H9 (cell line): Measurements from ENCODE around the gene ACTN1. TPM values are rescaled to one million over a fixed set of nuclear protein-coding genes. Genes with fewer than 3 reads are reported as not detected.

Source experiments
- DNase-seq: peaks from one replicate; pipeline ENCODE4 v3.0.0-alpha.2; 2017
- H2AFZ ChIP-seq: one replicate; pipeline ENCODE4 v1.6.1; 2013; ENCODE audit warnings: mild to moderate bottlenecking, low read length, control low read depth, moderate library complexity
- H2AK5ac ChIP-seq: 2 replicates; pipeline ENCODE4 v1.6.1; 2013; ENCODE audit warnings: low read length, control low read depth, mixed read lengths; ENCODE audit not compliant: insufficient read length
- H2BK120ac ChIP-seq: one replicate; pipeline ENCODE4 v1.6.1; 2013; ENCODE audit warnings: low read depth, mild to moderate bottlenecking, low read length, control low read depth, inconsistent platforms; ENCODE audit not compliant: poor library complexity, severe bottlenecking
- H2BK12ac ChIP-seq: 2 replicates; pipeline ENCODE4 v1.6.1; 2013; ENCODE audit warnings: low read length, control low read depth, mixed read lengths, low read depth; ENCODE audit not compliant: insufficient read length
- H2BK15ac ChIP-seq: 2 replicates; pipeline ENCODE4 v1.6.1; 2013; ENCODE audit warnings: low read depth, low read length, control low read depth
- H2BK20ac ChIP-seq: one replicate; pipeline ENCODE4 v1.6.1; 2013; ENCODE audit warnings: low read depth, mild to moderate bottlenecking, low read length, control low read depth, inconsistent platforms; ENCODE audit not compliant: poor library complexity, severe bottlenecking
- H2BK5ac ChIP-seq: 2 replicates; pipeline ENCODE4 v1.6.1; 2013; ENCODE audit warnings: low read length, control low read depth, mixed read lengths; ENCODE audit not compliant: insufficient read length
- H3K14ac ChIP-seq: 2 replicates; pipeline ENCODE4 v1.6.1; 2013; ENCODE audit warnings: low read length, control low read depth; ENCODE audit not compliant: insufficient read depth
- H3K18ac ChIP-seq: 2 replicates; pipeline ENCODE4 v1.6.1; 2013; ENCODE audit warnings: low read depth, mild to moderate bottlenecking, mixed read lengths, low read length, control low read depth; ENCODE audit not compliant: insufficient read length
- H3K23ac ChIP-seq: 2 replicates; pipeline ENCODE4 v1.6.1; 2013; ENCODE audit warnings: low read length, control low read depth, mixed read lengths, low read depth; ENCODE audit not compliant: insufficient read length
- H3K23me2 ChIP-seq: 2 replicates; pipeline ENCODE4 v1.6.1; 2013; ENCODE audit warnings: low read depth, mild to moderate bottlenecking, mixed read lengths, low read length, control low read depth; ENCODE audit not compliant: insufficient read length, poor library complexity, severe bottlenecking
- H3K27ac ChIP-seq: 2 replicates; pipeline ENCODE4 v1.5.1; 2013; ENCODE audit warnings: low read length, control low read depth, mixed read lengths, low read depth; ENCODE audit not compliant: insufficient read length
- H3K27me3 ChIP-seq: 2 replicates; pipeline ENCODE4 v1.6.1; 2013; ENCODE audit warnings: low read length, control low read depth, inconsistent platforms; ENCODE audit not compliant: insufficient read depth
- H3K4ac ChIP-seq: 2 replicates; pipeline ENCODE4 v1.6.1; 2013; ENCODE audit warnings: low read depth, mild to moderate bottlenecking, control low read depth, inconsistent platforms, low read length, moderate library complexity
- H3K4me1 ChIP-seq: 2 replicates; pipeline ENCODE4 v1.6.1; 2013; ENCODE audit warnings: low read length, control low read depth, inconsistent platforms; ENCODE audit not compliant: insufficient read depth
- H3K4me2 ChIP-seq: 2 replicates; pipeline ENCODE4 v1.6.1; 2013; ENCODE audit warnings: low read length, control low read depth, mixed read lengths; ENCODE audit not compliant: insufficient read length, insufficient read depth
- H3K56ac ChIP-seq: 2 replicates; pipeline ENCODE4 v1.6.1; 2013; ENCODE audit warnings: low read depth, mild to moderate bottlenecking, mixed read lengths, low read length, control low read depth; ENCODE audit not compliant: insufficient read length
- H3K79me1 ChIP-seq: 2 replicates; pipeline ENCODE4 v1.6.1; 2013; ENCODE audit warnings: low read depth, mild to moderate bottlenecking, moderate library complexity, low read length, control low read depth, inconsistent platforms; ENCODE audit not compliant: insufficient read depth, poor library complexity, severe bottlenecking
- H3K79me2 ChIP-seq: 2 replicates; pipeline ENCODE4 v1.6.1; 2013; ENCODE audit warnings: low read length, control low read depth, inconsistent platforms; ENCODE audit not compliant: insufficient read depth
- H3K9ac ChIP-seq: 2 replicates; pipeline ENCODE4 v1.6.1; 2013; ENCODE audit warnings: low read length, control low read depth, mixed read lengths; ENCODE audit not compliant: insufficient read length; ENCODE audit errors: extremely low read depth
- H3K9me3 ChIP-seq: one replicate; pipeline ENCODE4 v1.6.1; 2013; ENCODE audit warnings: low read depth, low read length, inconsistent platforms; ENCODE audit not compliant: control insufficient read depth
- H3T11ph ChIP-seq: one replicate; pipeline ENCODE4 v1.6.1; 2013; ENCODE audit warnings: mild to moderate bottlenecking, low read length, control low read depth, inconsistent platforms
- H4K20me1 ChIP-seq: one replicate; pipeline ENCODE4 v1.6.1; 2013; ENCODE audit not compliant: control insufficient read depth, insufficient read length, insufficient read depth
- H4K5ac ChIP-seq: 2 replicates; pipeline ENCODE4 v1.6.1; 2013; ENCODE audit warnings: low read depth, mild to moderate bottlenecking, mixed read lengths, low read length, control low read depth; ENCODE audit not compliant: insufficient read length
- H4K8ac ChIP-seq: replicated peaks from 2 replicates; pipeline ENCODE4 v1.6.1; 2013; ENCODE audit warnings: low read length, control low read depth, mixed read lengths, low read depth; ENCODE audit not compliant: insufficient read length
- H4K91ac ChIP-seq: 2 replicates; pipeline ENCODE4 v1.6.1; 2013; ENCODE audit warnings: low read depth, mild to moderate bottlenecking, moderate library complexity, mixed read lengths, low read length, control low read depth; ENCODE audit not compliant: insufficient read length
- H3K27ac Mint-ChIP-seq, 3 experiments: 2 replicates in 2 of 3; 3 replicates in 1 of 3; pipeline ENCODE4 v1.8.0; 2020 to 2021; ENCODE audit warnings: mixed read lengths in 3 of 3, mild to moderate bottlenecking in 1 of 3, moderate library complexity in 1 of 3
- H3K27me3 Mint-ChIP-seq: 2 replicates; pipeline ENCODE4 v1.8.0; 2021; ENCODE audit warnings: low read depth, mild to moderate bottlenecking, moderate library complexity, mixed read lengths
- H3K36me3 Mint-ChIP-seq, 3 experiments: 2 replicates in 2 of 3; 3 replicates in 1 of 3; pipeline ENCODE4 v1.8.0; 2020 to 2021; ENCODE audit warnings: low read depth in 3 of 3, mixed read lengths in 3 of 3; ENCODE audit not compliant: insufficient read depth in 1 of 3
- H3K4me1 Mint-ChIP-seq, 2 experiments: 2 replicates each; pipeline ENCODE4 v1.8.0; 2020; ENCODE audit warnings: mixed read lengths in 2 of 2
- H3K4me3 Mint-ChIP-seq, 2 experiments: 2 replicates in 1 of 2; 3 replicates in 1 of 2; pipeline ENCODE4 v1.8.0; 2020 to 2021; ENCODE audit warnings: mild to moderate bottlenecking in 2 of 2, mixed read lengths in 2 of 2, moderate library complexity in 1 of 2
- H3K9me3 Mint-ChIP-seq, 2 experiments: 2 replicates in 1 of 2; 3 replicates in 1 of 2; pipeline ENCODE4 v1.8.0; 2020; ENCODE audit warnings: mild to moderate bottlenecking in 2 of 2, mixed read lengths in 2 of 2, moderate library complexity in 1 of 2
- WGBS: extraction: QIAGEN DNeasy Blood & Tissue Kit; methylation state at CpG from one replicate; pipeline ENCODE4 v1.1.7; 2013; ENCODE audit warnings: missing lambda C conversion rate, low lambda C conversion rate, mixed read lengths; ENCODE audit not compliant: insufficient read length; ENCODE audit errors: extremely low coverage; 5-methylcytosine and 5-hydroxymethylcytosine counted together
- total RNA-seq: library from RNA; stranded (reverse); gene quantifications from 2 replicates; pipeline ENCODE4 v1.2.1, GENCODE V29; 2021
- TF ChIP-seq, protein P1 (sequence below): fragments of 200-600 bp; sonication (generic); conservative IDR thresholded peaks from 3 replicates; pipeline ENCODE4 v1.8.0; 2021; ENCODE audit warnings: antibody characterized with exemption, mild to moderate bottlenecking

ACTN1 gene
- total RNA-seq, 1 experiment from 2014 or later = 219 TPM

DNA sequence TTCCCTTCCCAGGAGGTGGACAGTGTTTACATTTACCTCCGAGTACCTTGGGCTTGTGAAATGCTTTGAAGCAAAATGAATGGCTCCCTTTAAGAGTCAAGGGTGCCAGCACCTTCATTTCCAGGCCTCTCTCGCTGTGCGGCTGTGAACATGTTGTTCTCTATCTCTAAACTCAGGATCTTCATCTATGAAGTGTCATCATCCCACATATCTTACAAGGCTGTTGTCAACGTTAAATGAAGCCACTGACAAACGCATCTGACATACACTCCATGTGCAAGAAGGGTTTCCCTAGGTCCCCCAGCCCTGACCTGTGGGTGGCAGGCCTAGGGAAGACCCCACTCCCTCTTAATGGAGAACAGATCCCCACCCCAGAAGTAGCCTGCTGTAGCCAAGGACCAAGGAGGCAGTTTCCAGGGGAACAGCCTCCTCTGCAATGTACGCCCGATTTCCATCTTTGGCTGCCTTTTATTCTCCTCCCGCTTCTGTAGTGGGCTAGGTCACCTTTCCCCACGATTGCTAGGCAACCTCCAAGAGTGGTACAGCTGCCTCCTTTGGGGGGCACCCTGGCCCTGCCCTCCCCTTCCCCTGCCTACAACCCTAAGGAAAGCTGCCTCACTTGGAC is 7.6 kb downstream of the ACTN1 start:
- H4K20me1 ChIP-seq = peaks cover 3% of the 10 kb centered on the region
- H2BK20ac ChIP-seq = no peak overlapping the region
- no peaks in the 10 kb centered on the region for H3K27me3 ChIP-seq
- peak overlapping the region in 1 of 3 experiments; percentile 46; a peak in 2 of 7 replicates for H3K27ac Mint-ChIP-seq
- no peak overlapping the region for H2BK5ac ChIP-seq
- no peak overlapping the region for H2AFZ ChIP-seq
- no peak overlapping the region for H3K4ac ChIP-seq
- no peaks in the 10 kb centered on the region for H3K9me3 Mint-ChIP-seq
- no peak for DNase-seq
- H3K18ac ChIP-seq = no peak overlapping the region
- H2AK5ac ChIP-seq = no peak overlapping the region
- H3K27me3 Mint-ChIP-seq = no peaks in the 10 kb centered on the region
- no peaks in the 10 kb centered on the region for H3K23me2 ChIP-seq
- TF ChIP-seq, protein P1, sequence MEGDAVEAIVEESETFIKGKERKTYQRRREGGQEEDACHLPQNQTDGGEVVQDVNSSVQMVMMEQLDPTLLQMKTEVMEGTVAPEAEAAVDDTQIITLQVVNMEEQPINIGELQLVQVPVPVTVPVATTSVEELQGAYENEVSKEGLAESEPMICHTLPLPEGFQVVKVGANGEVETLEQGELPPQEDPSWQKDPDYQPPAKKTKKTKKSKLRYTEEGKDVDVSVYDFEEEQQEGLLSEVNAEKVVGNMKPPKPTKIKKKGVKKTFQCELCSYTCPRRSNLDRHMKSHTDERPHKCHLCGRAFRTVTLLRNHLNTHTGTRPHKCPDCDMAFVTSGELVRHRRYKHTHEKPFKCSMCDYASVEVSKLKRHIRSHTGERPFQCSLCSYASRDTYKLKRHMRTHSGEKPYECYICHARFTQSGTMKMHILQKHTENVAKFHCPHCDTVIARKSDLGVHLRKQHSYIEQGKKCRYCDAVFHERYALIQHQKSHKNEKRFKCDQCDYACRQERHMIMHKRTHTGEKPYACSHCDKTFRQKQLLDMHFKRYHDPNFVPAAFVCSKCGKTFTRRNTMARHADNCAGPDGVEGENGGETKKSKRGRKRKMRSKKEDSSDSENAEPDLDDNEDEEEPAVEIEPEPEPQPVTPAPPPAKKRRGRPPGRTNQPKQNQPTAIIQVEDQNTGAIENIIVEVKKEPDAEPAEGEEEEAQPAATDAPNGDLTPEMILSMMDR = no peak
- no peak overlapping the region for H2BK12ac ChIP-seq
- no peak overlapping the region for H3K56ac ChIP-seq
- H4K91ac ChIP-seq = no peak overlapping the region
- H3K9ac ChIP-seq = no peak overlapping the region
- H3K4me1 Mint-ChIP-seq = peaks cover 66 to 72% of the 10 kb centered on the region in 2 experiments
- H3K4me3 Mint-ChIP-seq = no peak overlapping the region; a peak in 1 of 5 replicates
- no peaks in the 10 kb centered on the region for H3K9me3 ChIP-seq
- WGBS = no CpG with 5 or more reads among the region's 9 CpGs
- no peak overlapping the region for H3K27ac ChIP-seq
- H3K79me1 ChIP-seq = peaks cover 16% of the 10 kb centered on the region
- H3K4me2 ChIP-seq = no peak overlapping the region
- peaks cover 87% of the 10 kb centered on the region; the same call in 1 of the 2 replicates for H3K79me2 ChIP-seq
- H4K5ac ChIP-seq = no peak overlapping the region
- no peak overlapping the region for H3T11ph ChIP-seq
- H3K14ac ChIP-seq = no peak overlapping the region
- no peak overlapping the region for H4K8ac ChIP-seq
- peaks cover 26% of the 10 kb centered on the region for H3K4me1 ChIP-seq
- H3K23ac ChIP-seq = no peak overlapping the region
- H2BK15ac ChIP-seq = no peak overlapping the region
- peaks cover 23 to 54% (median 51%) of the 10 kb centered on the region in 3 experiments for H3K36me3 Mint-ChIP-seq
- no peak overlapping the region for H2BK120ac ChIP-seq
